Loucy (cell line): ENCODE measurements around the gene SAPCD1.

Experiments used
- EZH2phosphoT487 ChIP-seq: fragments of 200-600 bp; IDR thresholded peaks from 2 replicates; pipeline ENCODE4 v1.6.1; 2018; ENCODE audit warnings: antibody characterized with exemption, mild to moderate bottlenecking, moderate library complexity, borderline replicate concordance
- TF ChIP-seq, protein P1 (sequence below): fragments of 200-600 bp; sonication (generic); conservative IDR thresholded peaks from 2 replicates; pipeline ENCODE4 v1.5.1; 2014; ENCODE audit warnings: mild to moderate bottlenecking, antibody characterized with exemption, low read length

DNA sequence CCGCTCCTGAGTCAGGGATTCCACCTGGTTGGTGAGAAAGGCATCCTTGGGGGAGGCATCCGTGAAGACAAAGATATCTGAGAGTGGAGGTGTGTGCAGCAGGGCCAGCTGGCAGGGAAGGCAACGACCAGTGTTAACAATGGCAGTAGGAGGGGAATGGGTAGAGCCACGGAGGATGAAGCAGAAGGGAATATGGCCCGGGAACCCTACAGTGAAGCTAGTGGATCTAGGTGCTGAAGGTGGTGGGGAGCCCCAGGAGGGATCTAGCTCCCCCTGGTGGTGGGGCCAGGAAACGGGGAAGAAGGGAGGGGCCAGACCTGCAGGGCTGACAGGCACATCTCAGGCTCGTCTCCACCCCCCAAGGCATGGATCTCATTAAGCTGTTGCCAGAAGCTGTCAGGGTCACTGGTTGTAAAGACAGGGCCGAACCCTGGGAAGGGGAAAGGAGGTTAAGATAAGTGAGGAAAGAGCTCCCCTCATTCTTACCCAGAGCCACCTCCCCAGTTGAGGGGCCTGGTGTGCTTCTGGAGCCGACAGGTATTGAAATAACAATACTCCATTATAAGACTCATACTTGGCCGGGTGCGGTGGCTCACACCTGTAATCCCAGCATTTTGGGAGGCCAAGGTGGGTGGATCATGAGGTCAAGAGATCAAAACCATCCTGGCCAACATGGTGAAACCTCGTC is 7.4 kb downstream of the SAPCD1 start:
- TF ChIP-seq, protein P1, sequence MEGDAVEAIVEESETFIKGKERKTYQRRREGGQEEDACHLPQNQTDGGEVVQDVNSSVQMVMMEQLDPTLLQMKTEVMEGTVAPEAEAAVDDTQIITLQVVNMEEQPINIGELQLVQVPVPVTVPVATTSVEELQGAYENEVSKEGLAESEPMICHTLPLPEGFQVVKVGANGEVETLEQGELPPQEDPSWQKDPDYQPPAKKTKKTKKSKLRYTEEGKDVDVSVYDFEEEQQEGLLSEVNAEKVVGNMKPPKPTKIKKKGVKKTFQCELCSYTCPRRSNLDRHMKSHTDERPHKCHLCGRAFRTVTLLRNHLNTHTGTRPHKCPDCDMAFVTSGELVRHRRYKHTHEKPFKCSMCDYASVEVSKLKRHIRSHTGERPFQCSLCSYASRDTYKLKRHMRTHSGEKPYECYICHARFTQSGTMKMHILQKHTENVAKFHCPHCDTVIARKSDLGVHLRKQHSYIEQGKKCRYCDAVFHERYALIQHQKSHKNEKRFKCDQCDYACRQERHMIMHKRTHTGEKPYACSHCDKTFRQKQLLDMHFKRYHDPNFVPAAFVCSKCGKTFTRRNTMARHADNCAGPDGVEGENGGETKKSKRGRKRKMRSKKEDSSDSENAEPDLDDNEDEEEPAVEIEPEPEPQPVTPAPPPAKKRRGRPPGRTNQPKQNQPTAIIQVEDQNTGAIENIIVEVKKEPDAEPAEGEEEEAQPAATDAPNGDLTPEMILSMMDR: peak; percentile 92
- no peak for TF ChIP-seq EZH2phosphoT487
